ENCODE measurements around the gene WNK4.

DNA sequence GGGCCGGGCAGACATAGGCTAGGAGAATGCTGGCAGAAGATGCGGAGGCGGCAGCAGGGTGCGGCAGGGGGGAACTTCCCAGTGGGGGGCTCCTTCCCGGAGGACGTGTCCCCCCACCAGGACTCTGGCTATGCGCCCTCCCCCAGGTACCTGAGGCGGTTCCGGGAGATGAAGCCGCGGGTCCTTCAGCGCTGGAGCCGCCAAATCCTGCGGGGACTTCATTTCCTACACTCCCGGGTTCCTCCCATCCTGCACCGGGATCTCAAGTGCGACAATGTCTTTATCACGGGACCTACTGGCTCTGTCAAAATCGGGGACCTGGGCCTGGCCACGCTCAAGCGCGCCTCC, 3.4 kb downstream of the WNK4 start:
- no peak for TF ChIP-seq CREB1 (CRISPR knock-in tag; IDR thresholded peaks at IDR 0.05; ENCODE audit: low read depth)
- TF ChIP-seq REST (IDR thresholded peaks at IDR 0.05; ENCODE audit: unreplicated experiment), result no peak
- TF ChIP-seq CTCF (conservative IDR thresholded peaks at IDR 0.05; ENCODE audit: low read depth in 2 of 2), result no peak
- TF ChIP-seq EZH2 (IDR thresholded peaks at IDR 0.05; ENCODE audit: low read depth, unreplicated experiment), result no peak
- no peak for TF ChIP-seq POLR2AphosphoS5 (IDR thresholded peaks at IDR 0.05; ENCODE audit: low read depth)
- no peak for TF ChIP-seq ZNF114 (CRISPR knock-in tag; IDR thresholded peaks at IDR 0.05)

All from GM23338 (cell line).